Left hindlimb (tissue), 1 donor: Measurements from ENCODE around the gene RBM19.
A peak's percentile ranks its signal among the peaks of the same experiment; 100 is the strongest.
"Not testable (repeated sequence)": the region's sequence is repeated elsewhere in the genome, so short reads cannot be mapped to it uniquely, and the experiment has no call there.

Experiments used
- DNase-seq: peaks from one replicate; pipeline ENCODE4 v3.0.0-alpha.2; 2018

RBM19 gene

GRCh38 chr12:113926788-113927187 lies 39.3 kb downstream of the RBM19 start:
- no peak for DNase-seq

- no peak for DNase-seq
Observed at GRCh38 chr12:113924341-113924740, 41.8 kb downstream of the RBM19 start.

GRCh38 chr12:113923251-113923650 lies 42.9 kb downstream of the RBM19 start:
- no peak for DNase-seq

GRCh38 chr12:113921430-113921829 lies 44.7 kb downstream of the RBM19 start:
- DNase-seq: no peak

- no peak for DNase-seq
Observed at GRCh38 chr12:113919791-113920190, 46.3 kb downstream of the RBM19 start.

GRCh38 chr12:113918306-113918705 lies 47.8 kb downstream of the RBM19 start:
- DNase-seq: no peak

GRCh38 chr12:113917393-113917792 lies 48.7 kb downstream of the RBM19 start:
- no peak for DNase-seq

- DNase-seq: no peak
Observed at GRCh38 chr12:113914806-113915205, 51.3 kb downstream of the RBM19 start.

GRCh38 chr12:113914176-113914575 lies 51.9 kb downstream of the RBM19 start:
- no peak for DNase-seq

- DNase-seq: peak; percentile 67
Observed at GRCh38 chr12:113912760-113913329, 53.3 kb downstream of the RBM19 start.

- DNase-seq: no peak
Observed at GRCh38 chr12:113911971-113912759, 54.0 kb downstream of the RBM19 start.

GRCh38 chr12:113910751-113911272 lies 55.3 kb downstream of the RBM19 start:
- no peak for DNase-seq

- DNase-seq: no peak
Observed at GRCh38 chr12:113909776-113910420, 56.2 kb downstream of the RBM19 start.

- no peak for DNase-seq
Observed at GRCh38 chr12:113908584-113909100, 57.5 kb downstream of the RBM19 start.

- DNase-seq: no peak
Observed at GRCh38 chr12:113907446-113908180, 58.5 kb downstream of the RBM19 start.

- DNase-seq: no peak
Observed at GRCh38 chr12:113906411-113907200, 59.5 kb downstream of the RBM19 start.

- DNase-seq: no peak
Observed at GRCh38 chr12:113905829-113906228, 60.3 kb downstream of the RBM19 start.

GRCh38 chr12:113903381-113903863 lies 62.7 kb downstream of the RBM19 start:
- DNase-seq: no peak

GRCh38 chr12:113901319-113901718 lies 64.8 kb downstream of the RBM19 start:
- not testable (repeated sequence) for DNase-seq

- no peak for DNase-seq
Observed at GRCh38 chr12:113900716-113901115, 65.4 kb downstream of the RBM19 start.

- DNase-seq: no peak
Observed at GRCh38 chr12:113899561-113900471, 66.3 kb downstream of the RBM19 start.
